ENCODE data around the gene RIMBP3B.
"Not testable (repeated sequence)": the region's sequence is repeated elsewhere in the genome, so short reads cannot be mapped to it uniquely, and the experiment has no call there.

RIMBP3B gene

GRCh38 chr22:21383701-21384467 is at the start of gene RIMBP3B:
TSS of gene RIMBP3B (plus strand) at chr22:21383751. CDS start at chr22:21383859, 108 bp downstream.
- H3K79me2 ChIP-seq (ENCODE audit: insufficient read depth, low read length); H3K9ac ChIP-seq (ENCODE audit: low read length); H3K27me3 ChIP-seq (ENCODE audit: insufficient read depth, low read length); H3K4me3 ChIP-seq (ENCODE audit: low read depth, low read length, poor library complexity, severe bottlenecking); H3K27ac ChIP-seq (ENCODE audit: low read depth, low read length, poor library complexity, severe bottlenecking); H3K9me3 ChIP-seq (ENCODE audit: low read length); H4K20me1 ChIP-seq (ENCODE audit: insufficient read depth, low read length); H3K36me3 ChIP-seq (ENCODE audit: insufficient read depth, low read length); H3F3A ChIP-seq (ENCODE audit: insufficient read depth, low read length); H3K4me2 ChIP-seq (ENCODE audit: low read length); H2AFZ ChIP-seq (ENCODE audit: low read length); H3K9me2 ChIP-seq (ENCODE audit: low read depth, low read length); H3K4me1 ChIP-seq (ENCODE audit: insufficient read depth, low read length, severe bottlenecking): not testable (repeated sequence)

GRCh38 chr22:21357527-21357926 is 26.0 kb upstream of the RIMBP3B start:
- H3K27ac ChIP-seq (ENCODE audit: low read depth, low read length, poor library complexity, severe bottlenecking); H3K79me2 ChIP-seq (ENCODE audit: insufficient read depth, low read length); H3K27me3 ChIP-seq (ENCODE audit: insufficient read depth, low read length); H3K36me3 ChIP-seq (ENCODE audit: insufficient read depth, low read length); H3K9ac ChIP-seq (ENCODE audit: low read length); H3K4me2 ChIP-seq (ENCODE audit: low read length); H2AFZ ChIP-seq (ENCODE audit: low read length); H3F3A ChIP-seq (ENCODE audit: insufficient read depth, low read length); H3K4me1 ChIP-seq (ENCODE audit: insufficient read depth, low read length, severe bottlenecking); H3K9me3 ChIP-seq (ENCODE audit: low read length); H3K9me2 ChIP-seq (ENCODE audit: low read depth, low read length); H3K4me3 ChIP-seq (ENCODE audit: low read depth, low read length, poor library complexity, severe bottlenecking); H4K20me1 ChIP-seq (ENCODE audit: insufficient read depth, low read length): not testable (repeated sequence)

- H3K4me3 ChIP-seq (ENCODE audit: low read depth, low read length, poor library complexity, severe bottlenecking); H3K9ac ChIP-seq (ENCODE audit: low read length); H2AFZ ChIP-seq (ENCODE audit: low read length); H3F3A ChIP-seq (ENCODE audit: insufficient read depth, low read length); H3K4me1 ChIP-seq (ENCODE audit: insufficient read depth, low read length, severe bottlenecking); H3K9me2 ChIP-seq (ENCODE audit: low read depth, low read length); H4K20me1 ChIP-seq (ENCODE audit: insufficient read depth, low read length); H3K9me3 ChIP-seq (ENCODE audit: low read length); H3K4me2 ChIP-seq (ENCODE audit: low read length); H3K27ac ChIP-seq (ENCODE audit: low read depth, low read length, poor library complexity, severe bottlenecking); H3K79me2 ChIP-seq (ENCODE audit: insufficient read depth, low read length); H3K27me3 ChIP-seq (ENCODE audit: insufficient read depth, low read length); H3K36me3 ChIP-seq (ENCODE audit: insufficient read depth, low read length): not testable (repeated sequence)
These were observed 23.0 kb upstream of the RIMBP3B start for GRCh38 chr22:21360525-21360924.

- H3K9ac ChIP-seq (ENCODE audit: low read length): not testable (repeated sequence)
These were observed 21.1 kb upstream of the RIMBP3B start for GRCh38 chr22:21362473-21362872.

GRCh38 chr22:21363061-21363460 is 20.5 kb upstream of the RIMBP3B start:
- H3K27ac ChIP-seq (ENCODE audit: low read depth, low read length, poor library complexity, severe bottlenecking); H3K9me2 ChIP-seq (ENCODE audit: low read depth, low read length); H3F3A ChIP-seq (ENCODE audit: insufficient read depth, low read length); H3K4me2 ChIP-seq (ENCODE audit: low read length); H3K27me3 ChIP-seq (ENCODE audit: insufficient read depth, low read length); H3K79me2 ChIP-seq (ENCODE audit: insufficient read depth, low read length); H3K9ac ChIP-seq (ENCODE audit: low read length); H3K4me3 ChIP-seq (ENCODE audit: low read depth, low read length, poor library complexity, severe bottlenecking); H4K20me1 ChIP-seq (ENCODE audit: insufficient read depth, low read length); H2AFZ ChIP-seq (ENCODE audit: low read length); H3K36me3 ChIP-seq (ENCODE audit: insufficient read depth, low read length); H3K9me3 ChIP-seq (ENCODE audit: low read length); H3K4me1 ChIP-seq (ENCODE audit: insufficient read depth, low read length, severe bottlenecking): not testable (repeated sequence)

More at GRCh38 chr22:21362473-21362872, 21.1 kb upstream of the RIMBP3B start:
- not testable (repeated sequence) for H3K27me3 ChIP-seq (ENCODE audit: insufficient read depth, low read length); H3K9me3 ChIP-seq (ENCODE audit: low read length); H3K27ac ChIP-seq (ENCODE audit: low read depth, low read length, poor library complexity, severe bottlenecking); H3K9me2 ChIP-seq (ENCODE audit: low read depth, low read length); H3K4me3 ChIP-seq (ENCODE audit: low read depth, low read length, poor library complexity, severe bottlenecking); H3K79me2 ChIP-seq (ENCODE audit: insufficient read depth, low read length); H3K4me1 ChIP-seq (ENCODE audit: insufficient read depth, low read length, severe bottlenecking); H3K36me3 ChIP-seq (ENCODE audit: insufficient read depth, low read length); H2AFZ ChIP-seq (ENCODE audit: low read length); H4K20me1 ChIP-seq (ENCODE audit: insufficient read depth, low read length); H3F3A ChIP-seq (ENCODE audit: insufficient read depth, low read length); H3K4me2 ChIP-seq (ENCODE audit: low read length)

- not testable (repeated sequence) for H3K79me2 ChIP-seq (ENCODE audit: insufficient read depth, low read length); H3F3A ChIP-seq (ENCODE audit: insufficient read depth, low read length); H3K36me3 ChIP-seq (ENCODE audit: insufficient read depth, low read length); H3K9me2 ChIP-seq (ENCODE audit: low read depth, low read length); H3K27ac ChIP-seq (ENCODE audit: low read depth, low read length, poor library complexity, severe bottlenecking); H3K4me2 ChIP-seq (ENCODE audit: low read length); H2AFZ ChIP-seq (ENCODE audit: low read length); H3K4me3 ChIP-seq (ENCODE audit: low read depth, low read length, poor library complexity, severe bottlenecking); H3K27me3 ChIP-seq (ENCODE audit: insufficient read depth, low read length); H4K20me1 ChIP-seq (ENCODE audit: insufficient read depth, low read length); H3K4me1 ChIP-seq (ENCODE audit: insufficient read depth, low read length, severe bottlenecking); H3K9me3 ChIP-seq (ENCODE audit: low read length); H3K9ac ChIP-seq (ENCODE audit: low read length)
These were observed 19.7 kb upstream of the RIMBP3B start for GRCh38 chr22:21363803-21364202.

- H3K4me2 ChIP-seq (ENCODE audit: low read length); H3K9me3 ChIP-seq (ENCODE audit: low read length); H4K20me1 ChIP-seq (ENCODE audit: insufficient read depth, low read length); H3K9me2 ChIP-seq (ENCODE audit: low read depth, low read length); H3K27ac ChIP-seq (ENCODE audit: low read depth, low read length, poor library complexity, severe bottlenecking); H3F3A ChIP-seq (ENCODE audit: insufficient read depth, low read length); H3K27me3 ChIP-seq (ENCODE audit: insufficient read depth, low read length); H3K4me1 ChIP-seq (ENCODE audit: insufficient read depth, low read length, severe bottlenecking); H3K9ac ChIP-seq (ENCODE audit: low read length); H3K4me3 ChIP-seq (ENCODE audit: low read depth, low read length, poor library complexity, severe bottlenecking); H2AFZ ChIP-seq (ENCODE audit: low read length); H3K36me3 ChIP-seq (ENCODE audit: insufficient read depth, low read length); H3K79me2 ChIP-seq (ENCODE audit: insufficient read depth, low read length): not testable (repeated sequence)
These were observed 19.2 kb upstream of the RIMBP3B start for GRCh38 chr22:21364362-21364761.

GRCh38 chr22:21365337-21365736 is 18.2 kb upstream of the RIMBP3B start:
- H4K20me1 ChIP-seq (ENCODE audit: insufficient read depth, low read length); H3K9me2 ChIP-seq (ENCODE audit: low read depth, low read length); H3K9me3 ChIP-seq (ENCODE audit: low read length); H3K4me1 ChIP-seq (ENCODE audit: insufficient read depth, low read length, severe bottlenecking); H3K79me2 ChIP-seq (ENCODE audit: insufficient read depth, low read length); H2AFZ ChIP-seq (ENCODE audit: low read length); H3K36me3 ChIP-seq (ENCODE audit: insufficient read depth, low read length); H3F3A ChIP-seq (ENCODE audit: insufficient read depth, low read length); H3K4me3 ChIP-seq (ENCODE audit: low read depth, low read length, poor library complexity, severe bottlenecking); H3K9ac ChIP-seq (ENCODE audit: low read length); H3K27ac ChIP-seq (ENCODE audit: low read depth, low read length, poor library complexity, severe bottlenecking); H3K27me3 ChIP-seq (ENCODE audit: insufficient read depth, low read length); H3K4me2 ChIP-seq (ENCODE audit: low read length): not testable (repeated sequence)
